DLD1 (cell line): Measurements from ENCODE around the gene LMF1.
"Not testable (repeated sequence)": the region's sequence is repeated elsewhere in the genome, so short reads cannot be mapped to it uniquely, and the experiment has no call there.

Experiments
- in situ Hi-C: cut with HindIII; loops from 2 replicates; pipeline ENCODE4 v1.10.0; 2017; ENCODE audit warnings: low sequenced_read_pairs

The LMF1 gene

DNA sequence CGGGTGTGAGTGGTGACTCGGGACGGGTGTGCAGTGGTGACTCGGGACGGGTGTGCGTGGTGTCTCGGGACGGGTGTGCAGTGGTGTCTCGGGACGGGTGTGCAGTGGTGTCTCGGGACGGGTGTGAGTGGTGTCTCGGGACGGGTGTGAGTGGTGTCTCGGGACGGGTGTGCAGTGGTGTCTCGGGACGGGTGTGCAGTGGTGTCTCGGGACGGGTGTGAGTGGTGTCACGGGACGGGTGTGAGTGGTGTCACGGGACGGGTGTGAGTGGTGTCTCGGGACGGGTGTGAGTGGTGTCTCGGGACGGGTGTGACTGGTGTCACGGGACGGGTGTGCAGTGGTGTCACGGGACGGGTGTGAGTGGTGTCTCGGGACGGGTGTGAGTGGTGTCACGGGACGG lies 112.3 kb downstream of the LMF1 start:
- in situ Hi-C loops: not testable (repeated sequence)

DNA sequence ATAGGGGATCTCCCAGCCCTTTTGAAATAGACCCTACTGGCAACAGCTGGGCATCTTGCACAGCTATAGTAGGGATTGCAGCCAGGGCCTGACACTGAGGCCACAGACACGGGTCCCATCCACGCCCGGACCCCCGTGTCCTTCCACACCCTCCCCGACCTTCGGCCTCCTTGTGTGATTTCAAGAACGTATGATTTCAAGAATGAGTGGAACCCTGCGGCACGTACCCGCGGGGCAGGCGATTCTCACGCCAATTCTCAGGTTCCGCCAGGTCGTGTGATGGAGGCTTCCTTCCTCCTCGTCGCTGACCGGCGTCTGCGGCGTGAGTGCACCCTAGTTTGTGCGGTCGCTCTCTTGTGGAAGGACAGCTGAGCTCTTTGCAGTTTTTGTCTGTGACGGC lies 114.0 kb downstream of the LMF1 start:
- in situ Hi-C loops: no loop called here

DNA sequence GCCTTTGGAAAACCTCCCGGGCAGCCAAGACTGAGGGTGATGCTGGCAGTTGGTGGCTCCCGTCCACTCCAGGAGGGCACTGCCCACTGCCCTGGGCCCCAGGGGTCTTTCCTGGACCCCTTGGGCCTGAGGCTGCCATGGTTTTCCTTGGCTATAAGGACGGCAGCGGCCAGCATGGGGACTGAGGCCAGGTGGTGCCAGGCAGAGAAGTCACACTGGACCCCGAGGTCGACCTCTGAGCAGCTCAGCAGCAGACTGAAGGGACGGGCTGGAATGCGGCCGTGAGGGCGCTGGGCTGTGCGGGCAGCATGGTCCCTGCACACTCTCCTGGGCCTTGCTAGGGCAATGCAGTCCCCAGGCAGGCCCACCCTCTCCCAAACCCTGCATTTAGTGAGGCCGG lies 114.7 kb downstream of the LMF1 start:
- in situ Hi-C loops: no loop called here

DNA sequence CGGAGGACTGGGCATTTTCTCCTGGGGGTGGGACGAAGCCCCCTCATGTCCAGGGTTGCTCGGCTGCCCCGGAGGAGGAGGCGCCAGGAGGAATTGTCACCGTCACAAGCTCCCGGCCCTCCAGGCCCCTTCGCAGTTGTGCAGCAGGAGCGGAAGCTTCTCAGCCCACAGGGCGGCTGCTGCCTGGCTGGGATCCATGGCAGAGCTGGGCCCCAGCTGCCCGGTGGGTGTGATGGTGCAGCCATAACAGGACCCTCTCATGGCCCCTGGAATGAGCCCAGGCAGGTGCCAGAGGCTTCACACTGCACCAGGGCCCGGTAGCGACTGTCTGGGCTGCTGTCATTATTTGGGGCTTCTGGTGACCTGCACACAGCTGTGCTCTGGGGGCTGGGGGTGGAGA lies 115.3 kb downstream of the LMF1 start:
- in situ Hi-C loops: no loop called here

DNA sequence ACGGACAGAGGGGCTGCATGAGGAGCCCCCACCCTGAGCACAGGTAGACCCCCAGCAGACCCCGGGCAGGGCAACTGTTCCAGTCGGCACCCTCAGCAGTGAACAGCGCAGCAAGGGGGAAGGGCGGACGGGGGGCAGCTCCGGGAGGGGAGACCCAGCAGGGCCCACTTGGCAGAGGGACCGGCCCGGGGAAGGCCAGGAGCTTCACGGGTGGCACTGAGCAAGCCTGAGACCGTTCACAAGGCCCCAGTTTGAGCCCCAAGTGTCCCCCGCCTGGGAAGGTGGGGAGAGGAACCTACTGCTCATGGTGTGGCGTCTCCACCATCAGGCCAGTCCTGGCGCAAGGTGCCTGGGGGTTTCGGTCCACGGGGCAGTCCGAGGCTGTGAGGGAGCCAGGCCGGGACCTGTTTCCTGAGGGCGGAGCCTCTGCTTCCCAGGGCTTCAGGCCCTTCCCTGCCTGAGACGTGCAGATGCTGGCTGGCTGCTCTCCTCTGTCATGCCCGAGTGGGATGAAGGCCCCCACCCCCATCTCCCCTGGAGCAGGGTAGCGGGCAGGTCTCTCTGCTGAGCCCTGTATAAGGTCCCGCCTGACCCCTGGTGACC lies 115.9 kb downstream of the LMF1 start:
- in situ Hi-C loops: no loop called here

DNA sequence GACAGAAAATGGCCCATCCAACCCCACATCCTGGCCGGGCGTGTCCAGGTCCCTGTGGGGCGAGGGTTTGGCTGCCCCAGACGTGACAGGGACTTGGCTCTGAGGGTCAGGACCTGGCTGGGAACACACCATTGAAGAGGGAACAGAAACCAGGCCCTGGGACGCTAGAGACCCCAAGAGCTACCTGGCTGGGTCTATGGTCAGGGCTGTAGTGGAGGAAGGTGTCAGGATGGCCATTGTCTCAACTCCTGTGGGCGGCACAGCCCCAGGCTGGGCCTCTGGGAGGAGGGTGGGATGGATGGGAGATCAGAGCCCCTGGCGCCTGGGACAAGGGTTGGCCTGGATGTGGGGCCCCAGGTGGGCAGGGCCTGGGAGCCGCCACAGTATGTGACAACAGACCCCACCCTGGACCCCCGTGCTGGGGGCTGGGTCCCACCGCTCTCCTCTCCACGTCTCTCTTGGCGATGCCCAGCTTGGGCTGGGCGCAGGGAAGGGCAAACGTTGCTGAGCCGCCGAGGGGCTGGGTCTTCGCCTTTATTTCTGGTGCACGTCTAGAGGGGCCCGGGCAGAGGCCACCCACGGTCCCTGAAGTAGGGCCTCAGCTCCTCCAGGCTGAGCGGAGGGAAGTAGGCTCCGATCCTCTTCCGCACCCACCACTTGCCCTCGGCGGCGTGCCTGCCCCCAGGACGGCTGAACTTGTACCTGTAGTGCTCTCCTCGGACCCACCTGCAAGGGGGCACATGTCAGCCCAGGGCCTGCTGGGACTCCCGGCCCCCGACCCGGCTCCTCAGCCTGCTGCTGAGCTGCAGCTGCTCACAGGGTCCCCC lies 116.6 kb downstream of the LMF1 start:
- in situ Hi-C loops: no loop called here

DNA sequence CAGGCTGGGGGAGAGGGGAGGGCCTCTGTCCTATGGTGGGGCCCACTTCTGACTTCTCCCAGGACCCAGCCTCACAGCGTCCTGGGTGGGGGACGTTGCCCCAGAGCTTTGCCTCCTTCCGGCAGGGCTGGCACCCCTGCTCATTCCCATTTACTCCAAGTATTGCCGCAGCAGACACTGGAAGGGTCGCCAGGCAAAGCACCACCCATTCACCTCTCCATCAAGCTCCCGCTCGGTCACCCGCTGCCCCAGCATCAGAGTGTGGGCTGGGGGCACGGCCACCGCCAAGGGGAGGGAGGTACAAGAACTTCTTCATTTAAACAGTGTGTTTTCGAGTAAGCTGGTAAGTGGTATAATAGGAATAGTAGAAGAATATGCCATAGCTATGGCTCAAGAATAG lies 117.5 kb downstream of the LMF1 start:
- in situ Hi-C loops: no loop called here

DNA sequence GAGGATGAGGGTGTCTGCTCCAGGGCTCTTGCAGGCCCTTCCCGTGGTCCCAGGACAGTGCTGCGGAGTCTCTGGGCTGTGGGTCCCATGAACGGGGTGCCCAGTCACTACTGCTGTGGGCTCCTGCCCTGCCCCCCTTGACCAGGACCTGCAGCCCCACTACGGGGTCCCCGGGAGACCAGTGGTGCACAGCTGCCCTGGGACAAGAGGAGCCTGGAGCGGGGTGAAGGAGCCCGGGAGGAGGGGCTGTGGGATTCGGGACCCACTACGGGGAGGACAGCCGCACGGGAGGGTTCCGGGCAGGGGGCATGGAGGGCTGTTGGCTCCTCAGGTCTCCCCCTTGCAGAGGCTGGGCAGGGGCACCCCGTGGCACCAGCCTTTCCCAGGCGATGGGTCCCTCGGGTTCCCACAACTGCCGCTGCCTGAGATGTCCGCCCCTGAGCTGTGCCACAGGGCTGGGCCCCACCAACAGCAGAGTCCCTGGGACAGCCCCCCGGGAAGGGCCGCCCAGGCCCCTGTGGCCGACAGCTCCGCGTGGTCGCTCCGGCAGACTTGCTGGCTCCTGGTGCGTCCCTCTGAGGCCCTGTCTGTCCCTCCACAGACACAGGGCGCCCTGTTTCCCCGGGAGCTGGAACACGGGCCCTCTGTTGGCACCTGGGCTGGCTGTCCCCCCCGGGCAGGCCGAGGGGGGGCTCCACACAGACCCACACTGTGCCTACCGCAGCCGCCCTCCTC lies 118.2 kb downstream of the LMF1 start:
- in situ Hi-C loops: no loop called here

DNA sequence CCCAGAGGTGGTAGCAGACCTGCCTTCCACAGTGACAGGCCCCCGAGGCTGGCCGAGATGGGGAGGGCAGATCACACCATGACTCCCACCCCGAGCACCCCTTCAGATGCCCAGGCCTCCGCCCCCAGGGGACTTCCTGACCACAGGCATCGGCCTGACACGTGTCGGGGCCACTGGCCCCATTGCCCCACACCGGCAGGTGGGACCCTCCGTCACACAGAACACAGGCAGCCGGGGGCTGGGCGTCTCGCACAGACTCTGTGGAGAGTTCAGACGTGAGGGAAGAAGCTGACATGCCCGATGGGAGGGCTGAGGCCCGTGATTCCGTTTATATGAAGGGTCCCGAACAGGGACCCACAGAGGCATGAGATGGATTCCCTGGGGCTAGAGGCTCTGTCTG lies 118.9 kb downstream of the LMF1 start:
- in situ Hi-C loops: no loop called here

DNA sequence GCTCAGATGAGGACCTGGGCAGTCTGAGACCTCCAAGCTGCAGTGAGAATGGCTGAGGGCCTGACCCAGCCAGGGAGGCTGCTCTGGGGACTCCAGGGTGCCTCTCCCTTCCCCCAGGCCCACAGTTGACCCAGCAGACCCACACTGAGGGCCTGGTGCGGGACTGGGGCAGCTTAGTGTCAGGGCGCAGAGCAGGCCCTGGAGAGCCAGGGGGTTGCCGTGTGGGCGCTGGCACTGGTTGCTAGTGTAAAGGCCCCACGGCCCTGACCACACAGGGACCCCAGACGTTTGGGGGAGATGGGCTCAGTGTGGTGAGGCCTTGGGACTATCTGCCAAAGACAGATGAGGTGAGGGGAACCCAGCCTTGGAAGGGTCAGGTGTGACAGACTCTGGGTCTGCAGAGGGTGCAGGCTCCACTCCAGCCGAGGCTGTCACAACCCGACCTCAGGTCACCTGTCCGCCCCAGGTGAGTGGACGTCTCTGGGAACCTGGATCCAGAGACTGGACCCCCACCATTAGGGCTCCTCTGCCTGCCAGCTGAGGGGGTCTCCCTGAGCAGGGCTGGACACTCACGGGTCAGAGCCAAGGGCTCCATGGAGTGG lies 119.5 kb downstream of the LMF1 start:
- in situ Hi-C loops: no loop called here

DNA sequence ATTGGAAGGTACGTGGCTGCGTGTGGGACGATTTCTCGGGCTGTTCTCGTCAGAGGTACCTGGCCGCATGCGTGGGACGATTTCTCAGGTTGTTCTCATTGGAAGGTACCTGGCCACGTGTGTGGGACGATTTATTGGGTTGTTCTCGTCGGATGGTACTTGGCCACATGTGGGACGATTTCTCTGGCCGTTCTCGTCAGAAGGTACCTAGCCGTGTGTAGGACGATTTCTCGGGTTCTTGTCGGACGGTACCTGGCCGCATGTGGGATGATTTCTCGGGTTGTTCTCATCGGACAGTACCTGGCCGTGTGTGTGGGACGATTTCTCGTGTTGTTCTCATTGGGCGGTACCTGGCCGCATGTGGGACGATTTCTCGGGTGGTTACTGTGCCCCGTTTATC lies 120.1 kb downstream of the LMF1 start:
- in situ Hi-C loops: no loop called here

DNA sequence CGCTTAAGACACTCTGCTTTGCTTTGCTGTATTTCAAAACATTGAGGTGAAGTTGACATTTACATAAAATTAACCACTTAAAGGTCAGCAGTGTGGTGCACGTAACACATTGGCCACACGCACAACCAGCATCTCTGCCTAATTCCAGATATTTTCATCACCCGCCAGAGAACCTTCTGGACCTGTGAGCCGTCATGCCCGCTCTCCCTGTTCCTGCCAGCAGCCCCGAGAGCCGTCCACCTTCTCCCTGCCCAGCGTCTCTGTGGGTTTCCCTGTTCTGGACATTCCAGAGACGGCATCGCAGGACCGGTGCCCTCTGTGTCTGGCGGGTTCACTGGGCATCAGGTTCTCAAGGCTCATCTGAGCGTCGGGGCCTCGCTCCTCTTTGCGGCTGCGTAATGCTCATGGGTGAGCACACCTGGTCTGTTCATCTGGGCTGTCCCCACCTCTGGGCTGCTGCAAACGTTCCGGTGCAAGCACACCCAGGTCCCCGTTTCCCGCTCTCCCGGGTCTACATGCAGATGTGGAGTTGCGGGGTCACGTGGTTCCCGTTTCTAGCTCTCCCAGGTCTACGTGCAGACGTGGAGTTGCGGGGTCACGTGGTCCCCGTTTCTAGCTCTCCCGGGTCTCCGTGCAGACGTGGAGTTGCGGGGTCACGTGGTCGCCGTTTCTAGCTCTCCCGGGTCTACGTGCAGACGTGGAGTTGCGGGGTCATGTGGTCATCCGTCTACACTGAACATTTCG lies 122.1 kb downstream of the LMF1 start:
- in situ Hi-C loops: no loop called here

DNA sequence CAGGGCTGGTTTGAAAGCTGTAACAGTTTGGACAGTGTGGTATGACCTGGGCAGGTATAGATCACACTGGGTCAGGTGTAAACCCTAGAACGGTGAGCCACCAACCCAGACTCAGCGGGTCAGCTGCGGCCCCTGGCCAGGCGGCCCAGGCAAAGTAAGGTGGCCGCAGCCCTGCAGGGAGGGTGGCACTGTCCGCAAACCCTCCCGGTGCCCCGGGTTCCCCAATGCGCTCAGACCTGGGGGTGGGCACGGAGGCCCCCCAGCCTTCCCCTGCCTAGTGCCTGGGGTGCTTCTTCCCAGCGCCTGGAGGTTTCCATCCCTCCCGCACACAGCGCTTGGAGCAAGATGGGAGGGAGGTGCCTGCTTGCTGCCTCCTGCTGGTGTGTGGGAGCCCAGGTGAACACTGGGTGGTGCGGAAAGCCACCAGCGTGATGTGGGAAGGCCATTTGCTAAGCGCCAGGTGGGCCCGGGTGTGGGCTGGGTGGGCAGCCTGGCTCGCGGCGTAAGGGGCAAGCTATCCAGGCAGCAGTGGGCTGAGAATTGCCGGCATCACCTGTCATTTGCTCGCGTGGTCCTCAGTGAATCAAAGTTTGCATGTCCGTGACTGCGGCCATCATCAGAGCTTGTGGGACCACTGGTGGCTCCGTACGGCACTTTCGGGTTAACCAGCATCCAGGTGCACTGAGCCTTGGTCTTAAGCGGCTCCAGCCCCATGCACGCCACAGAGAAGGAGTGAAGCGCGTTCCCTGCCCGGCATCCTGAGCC lies 122.9 kb downstream of the LMF1 start:
- in situ Hi-C loops: no loop called here

DNA sequence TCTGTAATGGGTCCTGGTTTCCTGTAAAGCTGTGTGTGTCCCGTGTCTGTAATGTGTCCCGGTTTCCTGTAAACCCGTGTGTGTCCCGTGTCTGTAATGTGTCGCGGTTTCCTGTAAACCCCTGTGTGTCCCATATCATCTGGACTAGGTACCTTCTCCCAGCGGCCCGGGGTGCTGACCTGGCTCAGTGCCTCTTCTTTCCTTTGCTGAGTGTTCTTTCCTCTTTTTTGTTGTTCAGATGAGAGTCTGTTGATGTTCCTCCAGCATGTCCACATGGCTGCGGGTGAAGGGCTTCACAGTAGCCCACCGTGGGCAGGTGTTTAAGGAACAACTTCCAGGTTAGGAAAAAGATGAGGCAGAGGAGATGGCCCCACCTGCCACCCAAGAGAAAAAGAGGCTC lies 123.6 kb downstream of the LMF1 start:
- in situ Hi-C loops: no loop called here

DNA sequence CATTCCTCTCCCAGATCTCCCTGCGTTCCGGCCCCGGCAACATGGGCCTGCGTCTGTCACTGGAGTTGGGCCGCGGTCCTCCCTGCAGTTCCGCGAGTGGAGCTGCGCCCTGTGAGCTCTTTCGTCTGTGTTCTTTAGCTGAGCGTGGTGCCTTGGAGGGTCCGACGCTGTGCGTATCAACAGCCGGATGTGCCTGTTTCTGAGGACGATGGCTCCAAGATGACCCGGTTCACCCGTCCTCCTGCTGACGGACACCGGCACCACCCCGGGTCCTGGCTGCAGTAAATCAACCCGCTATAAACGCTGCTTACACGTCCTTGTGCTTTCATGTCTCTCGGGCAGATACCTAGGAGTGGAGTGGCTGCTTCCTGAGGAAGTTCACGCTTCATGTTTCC lies 125.4 kb downstream of the LMF1 start:
- in situ Hi-C loops: no loop called here

DNA sequence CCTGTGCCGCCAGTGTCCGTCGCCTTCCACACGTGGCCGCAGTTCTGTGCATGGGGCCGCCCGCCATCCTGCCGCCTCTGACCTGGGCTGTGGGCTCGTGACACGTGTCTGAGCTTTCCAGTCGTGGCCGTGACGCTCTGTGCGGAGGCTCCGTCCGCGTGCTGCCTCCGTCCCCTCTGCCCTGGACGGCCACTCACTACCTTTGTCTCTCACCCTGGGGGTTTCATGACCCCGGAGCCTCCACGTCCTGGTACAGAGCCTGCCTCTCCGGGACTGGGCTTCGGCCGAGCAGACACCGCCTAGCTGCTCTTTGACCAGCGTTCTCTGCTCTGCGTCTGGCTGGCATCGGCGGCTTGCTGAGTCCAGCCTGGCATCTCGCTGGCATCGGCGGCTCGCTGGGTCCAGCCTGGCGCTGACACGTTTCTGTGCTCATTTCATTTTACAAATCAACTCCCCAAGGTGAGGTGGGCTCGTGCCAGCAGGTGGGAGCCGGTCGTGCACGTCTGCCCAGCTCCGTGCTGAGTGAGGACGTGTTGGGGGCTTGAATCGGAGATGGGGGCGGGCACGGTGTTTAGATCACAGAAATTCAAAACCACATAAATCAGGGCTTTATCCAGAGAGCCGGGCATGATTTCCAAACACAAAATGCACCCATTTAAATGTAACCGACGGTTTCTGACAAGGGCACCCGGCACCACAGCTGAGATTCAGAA lies 126.0 kb downstream of the LMF1 start:
- in situ Hi-C loops: no loop called here

DNA sequence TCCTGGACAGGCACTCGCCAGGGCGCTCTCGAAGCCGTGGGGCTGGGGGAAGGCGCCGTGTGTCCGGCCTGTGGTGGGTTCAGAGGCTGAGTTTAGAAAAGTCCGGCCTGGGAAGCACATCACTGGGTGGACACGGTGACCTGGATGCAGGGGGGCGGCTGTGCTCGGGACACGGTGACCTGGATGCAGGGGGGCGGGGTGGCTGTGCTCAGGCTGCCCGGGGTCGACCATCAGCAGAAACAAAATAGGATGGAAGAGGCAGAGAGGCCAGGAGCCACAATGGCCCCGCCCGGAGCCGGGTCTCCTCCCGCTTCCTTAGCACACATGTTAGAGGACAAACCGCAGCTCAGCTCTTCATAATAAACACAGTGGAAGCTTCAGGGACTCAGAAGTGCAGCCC lies 127.0 kb downstream of the LMF1 start:
- in situ Hi-C loops: no loop called here

DNA sequence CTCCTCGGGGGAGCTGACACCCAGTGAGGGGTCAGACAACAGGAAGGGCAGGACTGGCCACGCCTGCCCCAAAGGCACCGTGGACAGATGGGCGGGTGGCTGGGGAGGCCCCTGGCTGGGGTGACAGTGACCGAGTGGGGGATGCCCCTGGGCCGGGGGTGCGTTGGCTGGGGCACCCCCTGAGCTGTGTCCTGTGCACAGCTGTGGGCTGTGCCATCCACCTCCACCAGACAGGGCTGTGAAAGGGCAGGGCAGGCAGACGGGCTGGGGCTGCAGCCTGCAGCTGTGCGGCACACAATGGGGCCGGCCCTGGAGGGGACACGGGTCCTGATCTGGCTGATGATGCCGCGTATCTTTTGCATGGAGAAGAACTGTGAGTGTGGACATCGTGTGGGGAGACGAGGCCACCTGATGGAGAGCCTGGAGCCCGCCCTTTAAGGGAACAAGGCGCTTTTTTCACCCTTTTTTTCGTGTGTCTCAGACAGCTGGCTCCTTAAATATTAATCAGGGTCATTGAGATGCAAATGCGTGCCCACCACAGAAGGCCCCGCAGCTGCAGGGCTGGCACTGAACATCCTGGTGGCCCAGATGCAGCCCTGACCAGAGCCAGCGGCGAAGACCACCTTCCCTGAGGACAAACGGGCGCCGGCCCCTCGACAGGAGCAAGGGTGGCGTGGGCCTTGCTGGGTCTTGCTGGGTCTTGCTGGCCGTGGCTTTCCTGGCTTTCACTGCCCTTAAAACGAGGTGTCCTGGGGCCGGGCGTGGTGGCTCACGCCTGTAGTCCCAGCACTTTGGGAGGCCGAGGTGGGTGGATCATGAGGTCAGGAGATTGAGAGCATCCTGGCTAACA lies 127.8 kb downstream of the LMF1 start:
- in situ Hi-C loops: no loop called here

DNA sequence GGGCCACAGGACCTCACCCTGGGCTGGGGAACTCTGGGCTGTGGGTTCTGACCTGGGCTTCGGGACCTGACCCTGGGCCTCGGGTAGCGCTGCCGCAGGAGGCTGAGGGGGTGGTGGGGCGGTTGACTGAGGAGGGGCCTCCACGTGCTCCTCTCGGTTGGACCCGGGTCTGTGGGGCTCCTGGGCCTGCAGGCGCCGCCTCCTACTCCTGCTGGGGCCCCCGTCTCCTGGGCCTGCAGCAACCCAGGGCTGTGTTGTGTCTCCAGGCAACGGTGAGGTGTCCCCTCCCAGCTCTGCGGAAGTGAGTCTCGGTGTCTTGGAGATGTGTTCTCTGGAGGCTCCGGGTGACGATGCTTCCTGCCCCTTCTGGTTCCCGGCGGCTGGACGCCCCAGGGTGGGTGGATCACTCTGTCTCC lies 128.7 kb downstream of the LMF1 start:
- in situ Hi-C loops: no loop called here
